GM12878 (cell line): ENCODE measurements around the gene DLAT. TPM values are rescaled to one million over a fixed set of nuclear protein-coding genes. Genes with fewer than 3 reads are reported as not detected.

Source experiments
- ATAC-seq: fragments of 200-7000 bp; cut with Tn5 transposase; 3 replicates; pipeline ENCODE4 v1.9.1; 2020; ENCODE audit warnings: mild to moderate bottlenecking, moderate library complexity
- BruUV-seq: library from RNA; stranded (reverse); fragments of 400-500 nt; replicated peaks from 2 replicates; lab custom pipeline; 2021; lab: Mats Ljungman, UMichigan
- CTCF ChIA-PET: fragments of 300-600 bp; sonication (Branson Sonifier 250); formaldehyde crosslinking; extraction: SDS; loops from one replicate; lab custom pipeline; 2021; ENCODE audit warnings: inconsistent platforms; lab: Yijun Ruan, JAX
- POLR2A ChIA-PET: fragments of 350-600 bp; formaldehyde crosslinking; extraction: SDS; loops from one replicate; lab custom pipeline; 2021; ENCODE audit warnings: inconsistent platforms; lab: Charles Lee
- RAD21 ChIA-PET: fragments of 300-600 bp; sonication (Branson Sonifier 250); formaldehyde crosslinking; loops from one replicate; lab custom pipeline; 2023; ENCODE audit warnings: antibody characterized with exemption; ENCODE audit not compliant: unreplicated experiment; lab: Charles Lee
- SMC1A ChIA-PET: fragments of 300-600 bp; sonication (Branson Sonifier 250); formaldehyde crosslinking; loops from one replicate; lab custom pipeline; 2023; ENCODE audit not compliant: unreplicated experiment, uncharacterized antibody; lab: Charles Lee
- DNase-seq: peaks from one replicate; pipeline ENCODE4 v3.0.0-alpha.2; 2011; ENCODE audit warnings: low read depth, low spot score
- FAIRE-seq: peaks from 3 replicates; lab custom pipeline; 2011; peaks lifted over from hg19 to GRCh38; lab: Jason Lieb, UNC
- H2AFZ ChIP-seq: 2 replicates; pipeline ENCODE4 v1.6.0; 2011; ENCODE audit warnings: low read depth, low read length, control low read depth; ENCODE audit not compliant: control insufficient read depth
- H3K27ac ChIP-seq: 2 replicates; pipeline ENCODE4 v1.5.1; 2011; ENCODE audit warnings: control low read depth; ENCODE audit not compliant: control insufficient read depth, insufficient read depth
- H3K27me3 ChIP-seq, 2 experiments: replicated peaks in 1 of 2; 2 replicates each; pipeline versions ENCODE4 v1.6.0 to v1.6.1; 2011; ENCODE audit warnings: low read length in 1 of 2; ENCODE audit not compliant: control insufficient read depth in 2 of 2, insufficient read depth in 2 of 2
- H3K36me3 ChIP-seq, 2 experiments: 2 replicates each; pipeline ENCODE4 v1.5.1; 2011; ENCODE audit warnings: low read length in 1 of 2; ENCODE audit not compliant: control insufficient read depth in 2 of 2, insufficient read depth in 2 of 2
- H3K4me1 ChIP-seq: 2 replicates; pipeline ENCODE4 v1.6.1; 2011; ENCODE audit warnings: mild to moderate bottlenecking, low read length, moderate library complexity, mixed read lengths; ENCODE audit not compliant: control insufficient read depth, insufficient read depth
- H3K4me2 ChIP-seq: 2 replicates; pipeline ENCODE4 v1.6.0; 2011; ENCODE audit warnings: control low read depth; ENCODE audit not compliant: control insufficient read depth, insufficient read depth
- H3K4me3 ChIP-seq: fragments of 200-600 bp; sonication (generic); 2 replicates; pipeline ENCODE4 v1.5.1; 2016
- H3K79me2 ChIP-seq: 2 replicates; pipeline ENCODE4 v1.6.0; 2011; ENCODE audit warnings: low read length; ENCODE audit not compliant: control insufficient read depth, insufficient read depth
- H3K9ac ChIP-seq: 2 replicates; pipeline ENCODE4 v1.8.0; 2011; ENCODE audit warnings: low read length, control low read depth, mixed read lengths; ENCODE audit not compliant: control insufficient read depth, insufficient read depth
- H3K9me3 ChIP-seq: replicated peaks from 3 replicates; pipeline ENCODE4 v1.5.1; 2011; ENCODE audit warnings: mild to moderate bottlenecking, low read length; ENCODE audit not compliant: control insufficient read depth, insufficient read depth
- H4K20me1 ChIP-seq: 2 replicates; pipeline ENCODE4 v1.6.0; 2011; ENCODE audit not compliant: control insufficient read depth, insufficient read depth
- PKNOX1 ChIP-seq: fragments of 450-650 bp; IDR thresholded peaks from 2 replicates; pipeline ENCODE4 v1.6.1; 2016; ENCODE audit warnings: mild to moderate bottlenecking
- TCF3 ChIP-seq: IDR thresholded peaks from 2 replicates; pipeline ENCODE4 v1.6.1; 2012; ENCODE audit warnings: low read depth, mild to moderate bottlenecking, low read length, borderline replicate concordance; ENCODE audit not compliant: insufficient read depth
- WGBS: methylation state at CpG from one replicate; pipeline ENCODE4 v1.1.6; 2016; ENCODE audit warnings: low lambda C conversion rate; ENCODE audit not compliant: insufficient replicate concordance, insufficient coverage; ENCODE audit errors: missing lambda C conversion rate; 5-methylcytosine and 5-hydroxymethylcytosine counted together
- in situ Hi-C: fragments of 300-500 bp; cut with MboI; formaldehyde crosslinking; loops from 9 replicates; pipeline ENCODE4 v1.14.3; 2018; ENCODE audit warnings: mixed read lengths
- intact Hi-C: fragments of 100-400 bp; cut with micrococcal nuclease; formaldehyde crosslinking; loops from one replicate; pipeline ENCODE4 v1.14.2; 2022; ENCODE audit not compliant: unreplicated experiment
- polyA plus RNA-seq, 11 experiments: library from polyadenylated mRNA; depleted of rRNA in 4 of 11; unstranded in 6 of 11; stranded (reverse) in 5 of 11; fragments of >200 nt; fragmentation: Nextera tagmentation in 4 of 11; fragmentation: Illumina TruSeq in 1 of 11; extraction: Ambion mirVana in 4 of 11; extraction: Trizol in 1 of 11; gene quantifications; 1 replicate in 1 of 11; 2 replicates in 10 of 11; pipeline versions ENCODE4 v1.2.1 to v1.2.3, GENCODE V29; 2011 to 2016; ENCODE audit warnings: inconsistent platforms in 2 of 11, missing spikeins in 2 of 11, low read depth in 1 of 11
- total RNA-seq, 4 experiments: library from RNA; depleted of rRNA in 3 of 4; stranded (reverse); fragments of >200 nt in 3 of 4; fragmentation: Illumina TruSeq in 1 of 4; extraction: Trizol in 1 of 4; gene quantifications; 2 replicates each; pipeline versions ENCODE4 v1.2.1 to v1.2.3, GENCODE V29; 2013 to 2021
- TF ChIP-seq, protein P1 (sequence below): fragments of 450-650 bp; IDR thresholded peaks from 2 replicates; pipeline ENCODE4 v1.6.1; 2016; ENCODE audit warnings: mild to moderate bottlenecking, moderate library complexity, borderline replicate concordance

DLAT gene
- total and polyA plus RNA-seq, 10 of the 15 experiments (the other 5 are each of a cell fraction or from before 2014, with no cell fraction given): 16.5 to 79.9 (median 43.8) TPM

DNA sequence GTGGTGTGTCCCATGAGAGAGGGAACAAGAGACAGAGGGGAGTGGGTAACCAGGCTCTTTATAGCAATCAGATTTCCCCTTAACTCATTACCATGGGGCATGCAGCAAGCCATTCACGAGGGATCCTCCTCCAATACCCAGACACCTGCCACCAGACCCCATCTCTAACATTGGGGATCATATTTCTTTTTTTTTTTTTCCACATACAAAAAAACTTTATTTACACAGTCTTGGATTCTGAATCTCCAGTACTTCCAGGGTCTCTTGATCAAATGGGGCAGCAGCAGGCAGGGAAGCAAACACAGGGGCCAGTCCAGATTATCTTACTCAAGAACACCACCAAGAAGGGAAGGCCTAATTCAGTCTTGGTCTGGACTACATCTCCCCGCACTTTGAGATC lies 4.3 kb downstream of the DLAT start:
- TF ChIP-seq PKNOX1 (no peak), TCF3 (no peak)
- TF ChIP-seq, protein P1, sequence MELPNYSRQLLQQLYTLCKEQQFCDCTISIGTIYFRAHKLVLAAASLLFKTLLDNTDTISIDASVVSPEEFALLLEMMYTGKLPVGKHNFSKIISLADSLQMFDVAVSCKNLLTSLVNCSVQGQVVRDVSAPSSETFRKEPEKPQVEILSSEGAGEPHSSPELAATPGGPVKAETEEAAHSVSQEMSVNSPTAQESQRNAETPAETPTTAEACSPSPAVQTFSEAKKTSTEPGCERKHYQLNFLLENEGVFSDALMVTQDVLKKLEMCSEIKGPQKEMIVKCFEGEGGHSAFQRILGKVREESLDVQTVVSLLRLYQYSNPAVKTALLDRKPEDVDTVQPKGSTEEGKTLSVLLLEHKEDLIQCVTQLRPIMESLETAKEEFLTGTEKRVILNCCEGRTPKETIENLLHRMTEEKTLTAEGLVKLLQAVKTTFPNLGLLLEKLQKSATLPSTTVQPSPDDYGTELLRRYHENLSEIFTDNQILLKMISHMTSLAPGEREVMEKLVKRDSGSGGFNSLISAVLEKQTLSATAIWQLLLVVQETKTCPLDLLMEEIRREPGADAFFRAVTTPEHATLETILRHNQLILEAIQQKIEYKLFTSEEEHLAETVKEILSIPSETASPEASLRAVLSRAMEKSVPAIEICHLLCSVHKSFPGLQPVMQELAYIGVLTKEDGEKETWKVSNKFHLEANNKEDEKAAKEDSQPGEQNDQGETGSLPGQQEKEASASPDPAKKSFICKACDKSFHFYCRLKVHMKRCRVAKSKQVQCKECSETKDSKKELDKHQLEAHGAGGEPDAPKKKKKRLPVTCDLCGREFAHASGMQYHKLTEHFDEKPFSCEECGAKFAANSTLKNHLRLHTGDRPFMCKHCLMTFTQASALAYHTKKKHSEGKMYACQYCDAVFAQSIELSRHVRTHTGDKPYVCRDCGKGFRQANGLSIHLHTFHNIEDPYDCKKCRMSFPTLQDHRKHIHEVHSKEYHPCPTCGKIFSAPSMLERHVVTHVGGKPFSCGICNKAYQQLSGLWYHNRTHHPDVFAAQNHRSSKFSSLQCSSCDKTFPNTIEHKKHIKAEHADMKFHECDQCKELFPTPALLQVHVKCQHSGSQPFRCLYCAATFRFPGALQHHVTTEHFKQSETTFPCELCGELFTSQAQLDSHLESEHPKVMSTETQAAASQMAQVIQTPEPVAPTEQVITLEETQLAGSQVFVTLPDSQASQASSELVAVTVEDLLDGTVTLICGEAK: peak; percentile 73
- TF ChIP-seq, all 136 proteins: peak for 1
- POLR2A ChIA-PET: interaction anchor here (0.5 kb wide), 1 partner anchor 9 kb away, joined by 3 read pairs; no protein-coding TSS in a partner anchor
- SMC1A ChIA-PET: no interaction called here
- H3K9ac ChIP-seq: no peak overlapping the region
- ATAC-seq (no peak), FAIRE-seq (no peak), DNase-seq (no peak)
- peaks cover 1 to 10% of the 10 kb centered on the region in 2 experiments for H3K36me3 ChIP-seq
- intact Hi-C loops (no loop called here), in situ Hi-C loops (no loop called here)
- H3K79me2 ChIP-seq: peaks cover 15% of the 10 kb centered on the region
- BruUV-seq: no TSS peak
- H3K4me3 ChIP-seq: no peak overlapping the region
- no peak overlapping the region for H2AFZ ChIP-seq
- H3K4me2 ChIP-seq: no peak overlapping the region
- H3K9me3 ChIP-seq: no peaks in the 10 kb centered on the region
- RAD21 ChIA-PET: interaction anchor here (1.0 kb wide), 1 partner anchor 103 kb away, joined by 3 read pairs; no protein-coding TSS in a partner anchor
- WGBS: 91% methylated on average over 2 of the region's 2 CpGs
- CTCF ChIA-PET: no interaction called here
- no peaks in the 10 kb centered on the region for H3K4me1 ChIP-seq
- H3K27ac ChIP-seq: no peak overlapping the region
- no peaks in the 10 kb centered on the region for H3K27me3 ChIP-seq
- no peaks in the 10 kb centered on the region for H4K20me1 ChIP-seq
